B cell (primary cell): ENCODE results near the gene RHOT2.

Source experiments
- EZH2 ChIP-seq: IDR thresholded peaks from 2 replicates; pipeline ENCODE4 v1.6.1; 2012; ENCODE audit warnings: borderline replicate concordance, low read depth, mild to moderate bottlenecking, moderate library complexity, low read length; ENCODE audit not compliant: insufficient read depth, poor library complexity, severe bottlenecking
- TF ChIP-seq, protein P1 (sequence below): fragments of 200-600 bp; IDR thresholded peaks from one replicate; pipeline ENCODE4 v1.8.0; 2022; ENCODE audit warnings: antibody characterized with exemption, mild to moderate bottlenecking

GRCh38 chr16:721765-722540, 54.0 kb downstream of the RHOT2 start:
- TF ChIP-seq, protein P1, sequence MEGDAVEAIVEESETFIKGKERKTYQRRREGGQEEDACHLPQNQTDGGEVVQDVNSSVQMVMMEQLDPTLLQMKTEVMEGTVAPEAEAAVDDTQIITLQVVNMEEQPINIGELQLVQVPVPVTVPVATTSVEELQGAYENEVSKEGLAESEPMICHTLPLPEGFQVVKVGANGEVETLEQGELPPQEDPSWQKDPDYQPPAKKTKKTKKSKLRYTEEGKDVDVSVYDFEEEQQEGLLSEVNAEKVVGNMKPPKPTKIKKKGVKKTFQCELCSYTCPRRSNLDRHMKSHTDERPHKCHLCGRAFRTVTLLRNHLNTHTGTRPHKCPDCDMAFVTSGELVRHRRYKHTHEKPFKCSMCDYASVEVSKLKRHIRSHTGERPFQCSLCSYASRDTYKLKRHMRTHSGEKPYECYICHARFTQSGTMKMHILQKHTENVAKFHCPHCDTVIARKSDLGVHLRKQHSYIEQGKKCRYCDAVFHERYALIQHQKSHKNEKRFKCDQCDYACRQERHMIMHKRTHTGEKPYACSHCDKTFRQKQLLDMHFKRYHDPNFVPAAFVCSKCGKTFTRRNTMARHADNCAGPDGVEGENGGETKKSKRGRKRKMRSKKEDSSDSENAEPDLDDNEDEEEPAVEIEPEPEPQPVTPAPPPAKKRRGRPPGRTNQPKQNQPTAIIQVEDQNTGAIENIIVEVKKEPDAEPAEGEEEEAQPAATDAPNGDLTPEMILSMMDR, result no peak
- TF ChIP-seq EZH2, result no peak
